ENCODE results near the gene HCRT.
"Not testable (repeated sequence)": the region's sequence is repeated elsewhere in the genome, so short reads cannot be mapped to it uniquely, and the experiment has no call there.

Gene HCRT

GRCh38 chr17:42184713-42185620 is at the start of gene HCRT:
HCRT (minus strand) TSS chr17:42185452; CDS start chr17:42185365, 87 bp downstream.
- no peak for DNase-seq (ENCODE audit: low spot score)

GRCh38 chr17:42233994-42234393 is 48.7 kb upstream of the HCRT start:
- DNase-seq (ENCODE audit: low spot score), result no peak

GRCh38 chr17:42233156-42233555 is 47.9 kb upstream of the HCRT start:
- DNase-seq (ENCODE audit: low spot score), result no peak

GRCh38 chr17:42230225-42230624 is 45.0 kb upstream of the HCRT start:
- no peak for DNase-seq (ENCODE audit: low spot score)

GRCh38 chr17:42227849-42228700 is 42.8 kb upstream of the HCRT start:
- no peak for DNase-seq (ENCODE audit: low spot score)

GRCh38 chr17:42225646-42226045 is 40.4 kb upstream of the HCRT start:
- no peak for DNase-seq (ENCODE audit: low spot score)

- DNase-seq (ENCODE audit: low spot score), result no peak
Measured at GRCh38 chr17:42224651-42225050, 39.4 kb upstream of the HCRT start.

GRCh38 chr17:42221886-42222745 is 36.9 kb upstream of the HCRT start:
- DNase-seq (ENCODE audit: low spot score), result peak; percentile 70

GRCh38 chr17:42219280-42219679 is 34.0 kb upstream of the HCRT start:
- DNase-seq (ENCODE audit: low spot score), result not testable (repeated sequence)

- no peak for DNase-seq (ENCODE audit: low spot score)
Measured at GRCh38 chr17:42214156-42214555, 28.9 kb upstream of the HCRT start.

- DNase-seq (ENCODE audit: low spot score), result no peak
Measured at GRCh38 chr17:42212382-42212781, 27.1 kb upstream of the HCRT start.

- DNase-seq (ENCODE audit: low spot score), result not testable (repeated sequence)
Measured at GRCh38 chr17:42211921-42212341, 26.7 kb upstream of the HCRT start.

- no peak for DNase-seq (ENCODE audit: low spot score)
Measured at GRCh38 chr17:42210046-42210445, 24.8 kb upstream of the HCRT start.

GRCh38 chr17:42206153-42206612 is 20.9 kb upstream of the HCRT start:
- not testable (repeated sequence) for DNase-seq (ENCODE audit: low spot score)

GRCh38 chr17:42203354-42203753 is 18.1 kb upstream of the HCRT start:
- DNase-seq (ENCODE audit: low spot score), result no peak

- no peak for DNase-seq (ENCODE audit: low spot score)
Measured at GRCh38 chr17:42202696-42203095, 17.4 kb upstream of the HCRT start.

GRCh38 chr17:42202159-42202558 is 16.9 kb upstream of the HCRT start:
- DNase-seq (ENCODE audit: low spot score), result no peak

- DNase-seq (ENCODE audit: low spot score), result no peak
Measured at GRCh38 chr17:42201458-42201772, 16.2 kb upstream of the HCRT start.

GRCh38 chr17:42200706-42201457 is 15.6 kb upstream of the HCRT start:
- no peak for DNase-seq (ENCODE audit: low spot score)

GRCh38 chr17:42199416-42200011 is 14.3 kb upstream of the HCRT start:
- no peak for DNase-seq (ENCODE audit: low spot score)

GRCh38 chr17:42198897-42199296 is 13.6 kb upstream of the HCRT start:
- no peak for DNase-seq (ENCODE audit: low spot score)
